Pancreas (tissue), 10 donors: ENCODE measurements around the gene ADGRB2. TPM values are rescaled to one million over a fixed set of nuclear protein-coding genes. Genes with fewer than 3 reads are reported as not detected.

Experiments
- ATAC-seq, 4 donors: fragments of 200-7000 bp; cut with Tn5 transposase; one replicate each; pipeline versions ENCODE4 v1.8.0 to v1.9.1; 2020; ENCODE audit warnings: mild to moderate bottlenecking in 4 of 4, moderate library complexity in 4 of 4
- DNase-seq, 6 donors: peaks; one replicate each; pipeline ENCODE4 v3.0.0-alpha.2; 2020
- FAIRE-seq: peaks from 2 replicates; lab custom pipeline; 2012; peaks lifted over from hg19 to GRCh38; lab: Jason Lieb, UNC
- H3K27ac ChIP-seq, 4 donors: fragments of 200-600 bp; sonication (generic); 1 replicate in 3 of 4; 2 replicates in 1 of 4; pipeline versions ENCODE4 v1.5.0 to v1.8.0; 2020
- H3K27me3 ChIP-seq, 4 donors: fragments of 200-600 bp; one replicate each; pipeline ENCODE4 v1.8.0; 2021
- H3K36me3 ChIP-seq, 3 donors: fragments of 200-600 bp; sonication (generic) in 1 of 3; one replicate each; pipeline versions ENCODE4 v1.5.0 to v1.8.0; 2020 to 2021
- H3K4me1 ChIP-seq, 3 donors: fragments of 200-600 bp; one replicate each; pipeline ENCODE4 v1.8.0; 2021
- H3K4me3 ChIP-seq, 4 donors: fragments of 200-600 bp; sonication (generic) in 2 of 4; one replicate each; pipeline versions ENCODE4 v1.5.0 to v1.8.0; 2020 to 2021
- H3K9me3 ChIP-seq, 4 donors: fragments of 200-600 bp; one replicate each; pipeline ENCODE4 v1.8.0; 2021
- CTCF ChIP-seq, 4 donors: fragments of 200-600 bp; sonication (generic) in 3 of 4; IDR thresholded peaks; one replicate each; pipeline versions ENCODE4 v1.5.0 to v1.8.0; 2021; ENCODE audit warnings: antibody characterized with exemption in 4 of 4
- WGBS, 2 donors: extraction: QIAGEN DNeasy Blood & Tissue Kit; methylation state at CpG; one replicate each; pipeline ENCODE4 v1.1.7; 2013; 5-methylcytosine and 5-hydroxymethylcytosine counted together
- intact Hi-C, 3 donors: fragments of 100-400 bp; cut with DNase I; formaldehyde crosslinking; loops; one replicate each; pipeline versions ENCODE4 v1.11.1 to v1.14.2; 2022
- polyA plus RNA-seq, 2 donors: library from polyadenylated mRNA; stranded (reverse); fragments of 200-250 nt; gene quantifications; one replicate each; pipeline ENCODE4 v1.2.3, GENCODE V29; 2013
- total RNA-seq, 6 donors: library from RNA; stranded (reverse); fragmentation: NEBNext Ultra II Directional in 4 of 6; extraction: Animal tissue kit (Norgen Biotek cat#: 25700) in 4 of 6; gene quantifications; one replicate each; pipeline versions ENCODE4 v1.2.1 to v1.2.4, GENCODE V29; 2021 to 2023
- donor health status: healthy with polysubstance abuse.
- donor health status: DM: no; HTN: no; CAD: no; lungs with moderate emphysema.
- donor health status: DM: no; HTN: no; CAD: no.
- donor health status: control.
- donor health status: control.
- donor health status: Bipolar disorder and iron deficiency.
- donor health status: DM: yes; HTN: yes; CAD: no.
- donor health status: DM: no; HTN: no; CAD: no.
- donor health status: DM: no; HTN: no; CAD: no.
- donor health status: DM: yes; HTN: yes; CAD: no.

The ADGRB2 gene
- total and polyA plus RNA-seq, 8 donors = 0.12 to 1.3 (median 0.43) TPM

- no peaks in the 10 kb centered on the region for H3K27me3 ChIP-seq
- ATAC-seq (no peak), DNase-seq (peak in 3 of 6 donors; percentile 14 to 32 (median 24)), FAIRE-seq (no peak)
- no peaks in the 10 kb centered on the region for H3K4me1 ChIP-seq
- no peak overlapping the region for H3K27ac ChIP-seq
- H3K4me3 ChIP-seq = no peak overlapping the region
- H3K9me3 ChIP-seq = no peaks in the 10 kb centered on the region
- no peak for TF ChIP-seq CTCF (IDR thresholded peaks at IDR 0.05)
- intact Hi-C loops = no loop called here
- 70 to 72% methylated on average over 12 of the region's 12 CpGs for WGBS, 2 donors
- H3K36me3 ChIP-seq = no peaks in the 10 kb centered on the region
Measured at GRCh38 chr1:31782421-31783410, 18.6 kb upstream of the ADGRB2 start.

- no peak for TF ChIP-seq CTCF (IDR thresholded peaks at IDR 0.05)
- FAIRE-seq (no peak), DNase-seq (peak in 2 of 6 donors; percentile 16 to 71), ATAC-seq (peak in 1 of 4 donors; percentile 21)
- H3K36me3 ChIP-seq = no peaks in the 10 kb centered on the region
- 51 to 52% methylated on average over 18 of the region's 18 CpGs for WGBS, 2 donors
- H3K27me3 ChIP-seq = no peaks in the 10 kb centered on the region
- H3K4me3 ChIP-seq = no peak overlapping the region
- H3K27ac ChIP-seq = no peak overlapping the region
- intact Hi-C loops = no loop called here
- H3K4me1 ChIP-seq = no peaks in the 10 kb centered on the region
- no peaks in the 10 kb centered on the region for H3K9me3 ChIP-seq
Measured at GRCh38 chr1:31781756-31782371, 17.7 kb upstream of the ADGRB2 start.

GRCh38 chr1:31781138-31781755 lies 17.1 kb upstream of the ADGRB2 start:
- intact Hi-C loops = no loop called here
- ATAC-seq = peak in 2 of 4 donors; percentile 28 to 42
- no peak for TF ChIP-seq CTCF (IDR thresholded peaks at IDR 0.05)
- Histone ChIP-seq H3K27me3 (no peaks in the 10 kb centered on the region), H3K9me3 (no peaks in the 10 kb centered on the region), H3K4me3 (no peak overlapping the region), H3K4me1 (no peaks in the 10 kb centered on the region), H3K27ac (no peak overlapping the region), H3K36me3 (no peaks in the 10 kb centered on the region)
- 51 to 68% methylated on average over 7 of the region's 7 CpGs for WGBS, 2 donors
- peak in 2 of 6 donors; percentile 3 to 29 for DNase-seq
- FAIRE-seq = no peak

GRCh38 chr1:31780632-31781031 lies 16.5 kb upstream of the ADGRB2 start:
- DNase-seq (peak in 2 of 6 donors; percentile 5 to 7), FAIRE-seq (no peak), ATAC-seq (no peak)
- no peaks in the 10 kb centered on the region for H3K27me3 ChIP-seq
- no peak overlapping the region for H3K4me3 ChIP-seq
- no peak overlapping the region for H3K27ac ChIP-seq
- no peaks in the 10 kb centered on the region for H3K4me1 ChIP-seq
- H3K36me3 ChIP-seq = no peaks in the 10 kb centered on the region
- intact Hi-C loops = no loop called here
- WGBS, 2 donors = 73 to 86% methylated on average over 2 of the region's 2 CpGs
- TF ChIP-seq CTCF (IDR thresholded peaks at IDR 0.05) = no peak
- H3K9me3 ChIP-seq = no peaks in the 10 kb centered on the region
